Psoas muscle (tissue), 8 donors: ENCODE measurements around the gene WASF3. TPM values are rescaled to one million over a fixed set of nuclear protein-coding genes. Genes with fewer than 3 reads are reported as not detected.

Experiments
- ATAC-seq, 4 donors: fragments of 200-7000 bp; cut with Tn5 transposase; one replicate each; pipeline ENCODE4 v1.9.1; 2020; ENCODE audit warnings: moderate library complexity in 3 of 4, mild to moderate bottlenecking in 2 of 4
- DNase-seq, 2 donors: peaks; one replicate each; pipeline ENCODE4 v3.0.0-alpha.2; 2020
- H3K27ac ChIP-seq: fragments of 200-600 bp; one replicate; pipeline ENCODE4 v1.8.0; 2022
- H3K27me3 ChIP-seq, 3 donors: fragments of 200-600 bp in 1 of 3; one replicate each; pipeline versions ENCODE4 v1.6.1 to v1.8.0; 2013 to 2022; ENCODE audit warnings: low read length in 2 of 3, mild to moderate bottlenecking in 2 of 3, moderate library complexity in 1 of 3; ENCODE audit not compliant: insufficient read depth in 3 of 3
- H3K36me3 ChIP-seq, 2 donors: fragments of 200-600 bp in 1 of 2; one replicate each; pipeline versions ENCODE4 v1.6.1 to v1.8.0; 2013 to 2022; ENCODE audit warnings: low read depth in 1 of 2, mild to moderate bottlenecking in 1 of 2, moderate library complexity in 1 of 2; ENCODE audit not compliant: insufficient read depth in 1 of 2
- H3K4me1 ChIP-seq: fragments of 200-600 bp; one replicate; pipeline ENCODE4 v1.8.0; 2022
- H3K4me3 ChIP-seq: fragments of 200-600 bp; one replicate; pipeline ENCODE4 v1.8.0; 2022; ENCODE audit warnings: mild to moderate bottlenecking
- H3K9me3 ChIP-seq: fragments of 200-600 bp; one replicate; pipeline ENCODE4 v1.8.0; 2022
- WGBS, 3 donors: extraction: QIAGEN DNeasy Blood & Tissue Kit; methylation state at CpG; one replicate each; pipeline versions ENCODE4 v1.1.6 to v1.1.7; 2013; 5-methylcytosine and 5-hydroxymethylcytosine counted together
- intact Hi-C, 2 donors: fragments of 100-400 bp; cut with DNase I; formaldehyde crosslinking; loops; one replicate each; pipeline versions ENCODE4 v1.11.0 to v1.14.2; 2022
- polyA plus RNA-seq, 3 donors: library from polyadenylated mRNA; stranded (reverse); fragments of 200-250 nt; gene quantifications; one replicate each; pipeline ENCODE4 v1.2.3, GENCODE V29; 2013
- total RNA-seq, 4 donors: library from RNA; stranded (reverse); fragmentation: NEBNext Ultra II Directional in 2 of 4; extraction: Animal tissue kit (Norgen Biotek cat#: 25700) in 2 of 4; gene quantifications; one replicate each; pipeline versions ENCODE4 v1.2.1 to v1.2.4, GENCODE V29; 2021 to 2023
- TF ChIP-seq, protein P1 (sequence below): fragments of 200-600 bp; IDR thresholded peaks from one replicate; pipeline ENCODE4 v1.8.0; 2022; ENCODE audit warnings: antibody characterized with exemption
- donor health status: healthy with polysubstance abuse.
- donor health status: DM: no; HTN: no; CAD: no; lungs with moderate emphysema.
- donor health status: Bipolar disorder and iron deficiency.
- donor health status: healthy.
- donor health status: DM: yes; HTN: yes; CAD: no.
- donor health status: DM: no; HTN: no; CAD: no.
- donor health status: DM: no; HTN: no; CAD: no.
- donor health status: DM: yes; HTN: yes; CAD: no.

WASF3 gene
- total and polyA plus RNA-seq, 7 donors: 2.5 to 9.7 (median 6.8) TPM

DNA sequence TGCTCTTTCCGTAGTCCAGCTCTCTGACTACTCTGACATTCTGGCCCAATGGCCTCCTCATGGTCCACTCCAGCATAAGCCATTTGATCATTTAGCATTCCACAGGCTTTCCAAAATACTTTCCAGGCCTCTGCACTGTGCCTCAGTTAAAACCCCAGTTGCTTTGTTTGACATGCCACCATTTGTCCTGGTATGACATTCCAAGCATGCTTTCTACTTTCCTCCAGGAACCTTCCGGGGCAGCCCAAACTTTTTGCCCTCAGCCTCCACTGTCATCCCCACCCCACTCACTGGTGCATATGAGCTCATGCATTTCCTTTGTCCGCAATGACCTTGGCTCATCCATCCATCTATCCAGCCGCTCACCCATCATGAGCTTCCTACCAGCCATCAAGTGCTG, 41.8 kb upstream of the WASF3 start:
- no peak for ATAC-seq
- Histone ChIP-seq H3K27me3 (peaks cover 0 to 2% (median 0%) of the 10 kb centered on the region in 3 donors), H3K4me1 (no peaks in the 10 kb centered on the region), H3K9me3 (no peaks in the 10 kb centered on the region), H3K36me3 (no peaks in the 10 kb centered on the region), H3K27ac (no peak overlapping the region), H3K4me3 (no peak overlapping the region)
- TF ChIP-seq, protein P1, sequence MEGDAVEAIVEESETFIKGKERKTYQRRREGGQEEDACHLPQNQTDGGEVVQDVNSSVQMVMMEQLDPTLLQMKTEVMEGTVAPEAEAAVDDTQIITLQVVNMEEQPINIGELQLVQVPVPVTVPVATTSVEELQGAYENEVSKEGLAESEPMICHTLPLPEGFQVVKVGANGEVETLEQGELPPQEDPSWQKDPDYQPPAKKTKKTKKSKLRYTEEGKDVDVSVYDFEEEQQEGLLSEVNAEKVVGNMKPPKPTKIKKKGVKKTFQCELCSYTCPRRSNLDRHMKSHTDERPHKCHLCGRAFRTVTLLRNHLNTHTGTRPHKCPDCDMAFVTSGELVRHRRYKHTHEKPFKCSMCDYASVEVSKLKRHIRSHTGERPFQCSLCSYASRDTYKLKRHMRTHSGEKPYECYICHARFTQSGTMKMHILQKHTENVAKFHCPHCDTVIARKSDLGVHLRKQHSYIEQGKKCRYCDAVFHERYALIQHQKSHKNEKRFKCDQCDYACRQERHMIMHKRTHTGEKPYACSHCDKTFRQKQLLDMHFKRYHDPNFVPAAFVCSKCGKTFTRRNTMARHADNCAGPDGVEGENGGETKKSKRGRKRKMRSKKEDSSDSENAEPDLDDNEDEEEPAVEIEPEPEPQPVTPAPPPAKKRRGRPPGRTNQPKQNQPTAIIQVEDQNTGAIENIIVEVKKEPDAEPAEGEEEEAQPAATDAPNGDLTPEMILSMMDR: no peak
- intact Hi-C loops: no loop called here
- 65 to 74% (median 72%) methylated on average over 4 of the region's 4 CpGs for WGBS, 3 donors
- no peak for DNase-seq

DNA sequence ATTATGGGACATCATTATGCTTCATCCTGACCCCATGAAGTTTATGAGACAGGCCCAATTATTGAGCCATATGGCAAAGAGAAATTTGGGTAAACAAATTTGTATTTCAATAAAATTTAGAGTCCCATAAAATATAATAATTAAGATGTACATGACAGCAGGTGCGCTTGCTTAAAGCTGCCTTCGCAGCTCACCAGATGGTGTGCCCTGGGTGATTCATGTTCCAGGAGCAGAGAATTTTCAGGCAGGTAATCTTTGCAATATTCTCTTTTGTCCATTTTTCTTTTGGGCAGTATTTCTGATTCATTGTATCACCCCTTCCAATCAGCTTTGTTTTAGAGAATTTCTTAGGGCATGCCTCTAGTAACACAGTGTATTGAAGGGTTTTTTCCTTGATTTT, 39.5 kb upstream of the WASF3 start:
- H3K27me3 ChIP-seq: peaks cover 0 to 2% (median 0%) of the 10 kb centered on the region in 3 donors
- H3K9me3 ChIP-seq: no peaks in the 10 kb centered on the region
- H3K36me3 ChIP-seq: no peaks in the 10 kb centered on the region
- no peak overlapping the region for H3K27ac ChIP-seq
- no peaks in the 10 kb centered on the region for H3K4me1 ChIP-seq
- no peak for DNase-seq
- no peak overlapping the region for H3K4me3 ChIP-seq
- 65 to 80% (median 74%) methylated on average over 2 of the region's 2 CpGs for WGBS, 3 donors
- TF ChIP-seq, protein P1: no peak
- ATAC-seq: no peak
- intact Hi-C loops: no loop called here

DNA sequence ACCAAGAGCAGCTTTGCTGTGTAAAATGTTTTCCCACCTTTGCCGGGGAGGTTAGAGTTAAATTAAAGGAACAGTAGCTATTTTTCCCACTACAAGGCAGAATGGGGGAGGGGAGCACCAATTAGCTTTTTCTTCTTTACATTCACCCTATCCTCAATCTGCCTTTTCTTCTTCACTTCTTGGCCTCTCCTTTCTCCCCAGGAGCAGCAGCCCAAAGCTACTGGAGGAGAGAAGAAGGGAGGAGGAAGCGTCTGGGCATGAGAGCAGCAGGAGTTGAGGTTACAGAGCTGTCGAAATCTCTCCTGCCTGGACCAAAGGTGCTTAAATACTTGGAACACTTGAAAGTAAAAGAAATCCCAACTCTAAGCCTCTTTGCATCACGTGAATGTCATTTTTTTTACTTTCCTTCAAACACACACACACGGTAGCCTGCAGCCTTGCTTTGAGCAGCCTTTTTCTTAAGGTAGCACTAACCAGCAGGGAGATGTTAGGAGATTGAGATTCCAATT, 39.0 kb upstream of the WASF3 start:
- no peak for DNase-seq
- ATAC-seq: no peak
- intact Hi-C loops: no loop called here
- no peaks in the 10 kb centered on the region for H3K4me1 ChIP-seq
- peaks cover 0 to 2% (median 0%) of the 10 kb centered on the region in 3 donors for H3K27me3 ChIP-seq
- H3K27ac ChIP-seq: no peak overlapping the region
- TF ChIP-seq, protein P1: no peak
- H3K4me3 ChIP-seq: no peak overlapping the region
- H3K9me3 ChIP-seq: no peaks in the 10 kb centered on the region
- no peaks in the 10 kb centered on the region for H3K36me3 ChIP-seq
- 20 to 23% (median 20%) methylated on average over 5 of the region's 5 CpGs for WGBS, 3 donors

DNA sequence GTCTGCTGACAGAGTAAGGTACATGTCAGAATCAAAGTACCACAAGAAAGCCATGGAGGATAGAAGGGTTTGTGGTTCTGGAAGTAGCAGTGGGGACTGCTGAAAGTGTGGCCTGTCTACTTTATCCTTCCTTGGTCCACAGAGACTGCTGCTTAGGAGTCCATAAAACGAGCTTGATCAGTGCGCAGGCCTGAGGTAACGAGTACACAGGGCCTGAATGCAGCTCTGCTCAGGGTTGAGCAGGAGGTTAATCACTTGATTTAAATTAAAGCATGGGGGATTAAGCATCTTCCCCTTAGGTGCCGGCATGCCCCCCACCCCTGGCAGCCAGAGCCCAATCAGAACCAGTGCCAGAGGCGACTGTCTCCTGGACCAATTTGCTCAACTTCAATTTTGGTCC, 34.9 kb upstream of the WASF3 start:
- peaks cover 0 to 2% (median 0%) of the 10 kb centered on the region in 3 donors for H3K27me3 ChIP-seq
- H3K9me3 ChIP-seq: no peaks in the 10 kb centered on the region
- DNase-seq: no peak
- H3K36me3 ChIP-seq: no peaks in the 10 kb centered on the region
- no peak overlapping the region for H3K4me3 ChIP-seq
- intact Hi-C loops: no loop called here
- TF ChIP-seq, protein P1: no peak
- 68 to 75% (median 69%) methylated on average over 5 of the region's 5 CpGs for WGBS, 3 donors
- H3K4me1 ChIP-seq: no peaks in the 10 kb centered on the region
- no peak overlapping the region for H3K27ac ChIP-seq
- no peak for ATAC-seq

DNA sequence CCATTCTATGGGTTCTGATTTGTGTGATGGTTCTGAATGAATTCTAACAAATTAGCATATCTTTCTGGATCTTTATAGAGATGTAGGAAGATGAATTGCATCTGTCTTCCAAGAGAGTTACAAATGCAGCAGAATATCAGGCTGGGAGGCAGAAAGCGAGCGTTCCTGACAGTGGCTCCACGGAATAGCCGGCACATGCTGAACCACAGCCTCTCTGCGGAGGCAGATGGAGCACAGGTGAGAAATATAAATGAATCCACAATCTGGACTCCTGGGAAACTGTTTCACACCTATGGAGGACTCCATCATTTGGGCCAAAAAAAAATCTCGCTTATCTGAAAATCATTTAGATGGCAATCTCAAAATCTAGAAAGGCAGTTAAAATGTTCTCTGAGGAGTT, 34.5 kb upstream of the WASF3 start:
- no peaks in the 10 kb centered on the region for H3K36me3 ChIP-seq
- TF ChIP-seq, protein P1: no peak
- ATAC-seq: no peak
- no peak overlapping the region for H3K4me3 ChIP-seq
- H3K9me3 ChIP-seq: no peaks in the 10 kb centered on the region
- DNase-seq: no peak
- no peak overlapping the region for H3K27ac ChIP-seq
- no peaks in the 10 kb centered on the region for H3K4me1 ChIP-seq
- peaks cover 0 to 2% (median 0%) of the 10 kb centered on the region in 3 donors for H3K27me3 ChIP-seq
- WGBS, 3 donors: 89 to 95% (median 91%) methylated on average over 6 of the region's 6 CpGs
- intact Hi-C loops: no loop called here
